Naive thymus-derived CD4-positive, alpha-beta T cell (primary cell): ENCODE data around the gene JSRP1. TPM values are rescaled to one million over a fixed set of nuclear protein-coding genes. Genes with fewer than 3 reads are reported as not detected.
A peak's percentile ranks its signal among the peaks of the same experiment; 100 is the strongest.
"Not testable (repeated sequence)": the region's sequence is repeated elsewhere in the genome, so short reads cannot be mapped to it uniquely, and the experiment has no call there.

Experiments
- ATAC-seq: fragments of 150-1000 bp; cut with Tn5 transposase; 2 replicates; pipeline ENCODE4 v1.10.0; 2021; ENCODE audit warnings: mild to moderate bottlenecking, moderate library complexity
- CTCF ChIA-PET: fragments of 350-600 bp; sonication (Branson Sonifier 250); formaldehyde crosslinking; loops from one replicate; lab custom pipeline; 2021; ENCODE audit warnings: antibody characterized with exemption; lab: Charles Lee
- POLR2A ChIA-PET: fragments of 350-600 bp; sonication (Branson Sonifier 250); formaldehyde crosslinking; loops from one replicate; lab custom pipeline; 2021; ENCODE audit warnings: antibody characterized with exemption, inconsistent platforms; lab: Charles Lee
- DNase-seq, 9 donors: peaks; one replicate each; pipeline versions ENCODE4 v3.0.0 to v3.0.0-alpha.2; 2020 to 2022; ENCODE audit warnings: mixed read lengths in 1 of 9
- H3K27ac ChIP-seq: one replicate; pipeline ENCODE4 v1.7.0; 2013; ENCODE audit warnings: mild to moderate bottlenecking, low read depth, low read length, moderate library complexity
- H3K27me3 ChIP-seq, 2 donors: one replicate each; pipeline ENCODE4 v1.7.0; 2013; ENCODE audit warnings: low read length in 2 of 2, mild to moderate bottlenecking in 2 of 2, moderate library complexity in 2 of 2; ENCODE audit not compliant: control insufficient read depth in 2 of 2, insufficient read depth in 2 of 2
- H3K36me3 ChIP-seq, 3 experiments: 1 replicate in 2 of 3; 2 replicates in 1 of 3; pipeline ENCODE4 v1.7.0; 2013; ENCODE audit warnings: low read length in 3 of 3, mild to moderate bottlenecking in 3 of 3, moderate library complexity in 1 of 3; ENCODE audit not compliant: insufficient read depth in 3 of 3, control insufficient read depth in 2 of 3
- H3K4me1 ChIP-seq, 2 donors: one replicate each; pipeline ENCODE4 v1.7.0; 2013; ENCODE audit warnings: low read length in 2 of 2, mild to moderate bottlenecking in 2 of 2, moderate library complexity in 1 of 2; ENCODE audit not compliant: control insufficient read depth in 2 of 2, insufficient read depth in 2 of 2
- H3K4me3 ChIP-seq: 2 replicates; pipeline ENCODE4 v1.7.0; 2013; ENCODE audit warnings: mild to moderate bottlenecking, low read length
- H3K9me3 ChIP-seq, 3 experiments: 1 replicate in 2 of 3; 2 replicates in 1 of 3; pipeline ENCODE4 v1.7.0; 2013; ENCODE audit warnings: low read length in 3 of 3; ENCODE audit not compliant: control insufficient read depth in 2 of 3
- H3K27ac Mint-ChIP-seq, 9 donors: one replicate each; pipeline ENCODE4 v1.8.0; 2020 to 2022; ENCODE audit warnings: mixed read lengths in 9 of 9, mild to moderate bottlenecking in 8 of 9, moderate library complexity in 5 of 9, inconsistent platforms in 2 of 9
- H3K27me3 Mint-ChIP-seq, 5 donors: one replicate each; pipeline ENCODE4 v1.8.0; 2021 to 2022; ENCODE audit warnings: mixed read lengths in 5 of 5, mild to moderate bottlenecking in 1 of 5
- H3K36me3 Mint-ChIP-seq, 5 donors: one replicate each; pipeline ENCODE4 v1.8.0; 2020 to 2022; ENCODE audit warnings: mixed read lengths in 5 of 5, mild to moderate bottlenecking in 3 of 5, inconsistent platforms in 1 of 5
- H3K4me1 Mint-ChIP-seq, 7 donors: one replicate each; pipeline ENCODE4 v1.8.0; 2020 to 2022; ENCODE audit warnings: mixed read lengths in 7 of 7, mild to moderate bottlenecking in 3 of 7, inconsistent platforms in 1 of 7
- H3K4me3 Mint-ChIP-seq, 10 donors: one replicate each; pipeline ENCODE4 v1.8.0; 2020 to 2022; ENCODE audit warnings: mild to moderate bottlenecking in 10 of 10, mixed read lengths in 10 of 10, moderate library complexity in 6 of 10, inconsistent platforms in 2 of 10
- H3K9me3 Mint-ChIP-seq, 11 donors: one replicate each; pipeline ENCODE4 v1.8.0; 2020 to 2022; ENCODE audit warnings: mixed read lengths in 11 of 11, mild to moderate bottlenecking in 4 of 11, inconsistent platforms in 1 of 11, moderate library complexity in 1 of 11
- intact Hi-C, 2 donors: fragments of 100-400 bp; cut with micrococcal nuclease; formaldehyde crosslinking; loops; one replicate each; pipeline ENCODE4 v1.15.1; 2023
- polyA plus RNA-seq, 2 donors: library from polyadenylated mRNA; unstranded; fragments of 300-500 nt; fragmentation: Illumina TruSeq; gene quantifications; one replicate each; pipeline ENCODE4 v1.2.3, GENCODE V29; 2021
- total RNA-seq, 6 experiments: library from RNA in 5 of 6; stranded (reverse) in 5 of 6; gene quantifications; 1 replicate in 5 of 6; 2 replicates in 1 of 6; pipeline ENCODE4 v1.2.3 and lab custom pipeline; 2021 to 2026

The JSRP1 gene
- total and polyA plus RNA-seq, 7 experiments from 2014 or later, result 0.24 to 0.54 (median 0.34) TPM; not detected in 3

DNA sequence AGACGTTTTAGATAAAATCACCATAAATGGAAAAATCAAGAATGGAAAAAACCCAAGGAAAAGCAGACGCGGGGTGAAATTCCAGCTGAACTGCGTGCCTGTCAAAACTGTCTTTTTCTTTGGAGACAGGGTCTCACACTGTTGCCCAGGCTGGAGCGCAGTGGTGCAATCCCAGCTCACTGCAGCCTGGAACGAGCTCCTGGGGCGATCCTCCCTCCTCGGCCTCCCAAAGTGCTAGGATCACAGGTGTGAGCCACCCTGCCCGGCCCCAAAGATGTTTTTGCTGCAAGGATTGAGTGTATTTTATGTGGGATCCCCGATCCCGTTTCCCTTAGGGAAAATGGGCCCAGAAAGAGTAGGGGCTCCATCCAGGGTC is 26.6 kb upstream of the JSRP1 start:
- Mint-ChIP-seq H3K9me3 (peaks cover 0 to 2% (median 0%) of the 10 kb centered on the region in 11 donors), H3K27ac (peak overlapping the region in 5 of 9 donors; percentile 38 to 82 (median 43)), H3K36me3 (no peaks in the 10 kb centered on the region), H3K27me3 (peaks cover 0 to 2% (median 0%) of the 10 kb centered on the region in 5 donors), H3K4me1 (peaks cover 5 to 16% (median 12%) of the 10 kb centered on the region in 7 donors), H3K4me3 (peak overlapping the region in 8 of 10 donors; percentile 37 to 77 (median 56))
- Histone ChIP-seq H3K9me3 (no peaks in the 10 kb centered on the region), H3K4me3 (no peak overlapping the region), H3K36me3 (no peaks in the 10 kb centered on the region), H3K4me1 (peaks cover 8 to 13% of the 10 kb centered on the region in 2 donors), H3K27ac (no peak overlapping the region), H3K27me3 (no peaks in the 10 kb centered on the region)
- ChIA-PET CTCF (interaction anchor here (1.1 kb wide), 1 partner anchor 12 kb away, joined by 3 read pairs; no protein-coding TSS in a partner anchor), POLR2A (interaction anchor here (0.6 to 2.1 kb wide), 7 partner anchors 9 to 607 kb away, joined by 3 to 7 read pairs (median 3); partner anchors contain the start of gene GADD45B)
- intact Hi-C loops, result no loop called here
- DNase-seq, result no peak
- ATAC-seq, result no peak

DNA sequence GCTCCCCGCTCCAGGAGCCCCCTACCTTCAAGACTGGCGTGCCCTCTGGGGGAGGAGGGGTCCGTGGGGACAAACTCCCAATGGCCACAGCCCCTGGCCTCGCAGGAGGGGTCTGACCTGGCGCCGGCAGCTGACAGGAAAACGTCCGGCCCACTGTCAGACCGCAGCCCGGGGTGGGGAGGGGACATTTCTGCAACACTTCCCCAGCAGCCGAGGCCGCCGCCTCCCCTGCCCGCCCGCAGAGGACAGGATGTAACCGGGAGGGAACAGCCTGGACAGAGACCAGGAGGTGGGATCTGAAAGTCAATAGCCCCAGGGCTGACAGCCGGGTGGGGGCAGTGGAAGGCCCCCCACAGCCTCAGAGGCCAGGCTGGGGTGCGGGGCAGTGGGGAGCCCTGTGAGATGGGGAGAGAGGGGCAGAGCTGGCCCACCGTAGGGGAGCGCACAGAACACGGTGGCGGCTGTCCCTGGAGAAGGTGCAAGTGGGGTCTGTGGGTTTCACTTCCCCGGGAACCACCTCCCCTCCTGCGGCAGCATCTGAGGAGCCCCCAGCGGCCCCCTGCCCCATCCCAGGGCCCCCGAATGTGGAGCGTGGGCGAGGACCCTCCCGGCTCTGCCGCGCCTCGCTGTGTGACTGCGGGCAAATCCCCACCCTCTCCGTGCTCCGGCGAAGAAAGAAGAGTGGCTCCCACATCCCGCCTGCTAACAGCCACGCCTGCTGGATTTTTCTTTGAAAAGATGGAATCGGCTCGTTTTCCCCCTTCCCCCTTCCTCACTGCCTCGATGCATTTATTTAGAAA is 26.0 kb upstream of the JSRP1 start, which contains the start of gene PEAK3:
Gene PEAK3, minus strand, starts transcription at position 114 of the 800 bp plus-strand sequence. CDS start 1,244 bp downstream, outside the sequence.
- peak; percentile 74 for ATAC-seq
- H3K27me3 Mint-ChIP-seq, result peaks cover 0 to 2% (median 0%) of the 10 kb centered on the region in 5 donors
- H3K36me3 Mint-ChIP-seq, result no peaks in the 10 kb centered on the region
- no peaks in the 10 kb centered on the region for H3K9me3 ChIP-seq
- peak within 1 kb of the TSS in 8 of 10 donors; percentile 49 to 77 (median 62) for H3K4me3 Mint-ChIP-seq
- peaks cover 0 to 2% (median 0%) of the 10 kb centered on the region in 11 donors for H3K9me3 Mint-ChIP-seq
- peak within 1 kb of the TSS in 6 of 9 donors; percentile 41 to 82 (median 42) for H3K27ac Mint-ChIP-seq
- no peaks in the 10 kb centered on the region for H3K27me3 ChIP-seq
- H3K36me3 ChIP-seq, result no peaks in the 10 kb centered on the region
- ChIA-PET POLR2A (interaction anchor here (0.6 to 2.1 kb wide), 7 partner anchors 9 to 607 kb away, joined by 3 to 7 read pairs (median 3); partner anchors contain the start of gene GADD45B), CTCF (no interaction called here)
- DNase-seq, result peak in 1 of 9 donors; percentile 49
- H3K4me3 ChIP-seq, result no peak within 1 kb of the TSS
- H3K27ac ChIP-seq, result no peak within 1 kb of the TSS
- H3K4me1 ChIP-seq, result peaks cover 8 to 13% of the 10 kb centered on the region in 2 donors
- intact Hi-C loops, result no loop called here
- H3K4me1 Mint-ChIP-seq, result peaks cover 6 to 17% (median 11%) of the 10 kb centered on the region in 7 donors

DNA sequence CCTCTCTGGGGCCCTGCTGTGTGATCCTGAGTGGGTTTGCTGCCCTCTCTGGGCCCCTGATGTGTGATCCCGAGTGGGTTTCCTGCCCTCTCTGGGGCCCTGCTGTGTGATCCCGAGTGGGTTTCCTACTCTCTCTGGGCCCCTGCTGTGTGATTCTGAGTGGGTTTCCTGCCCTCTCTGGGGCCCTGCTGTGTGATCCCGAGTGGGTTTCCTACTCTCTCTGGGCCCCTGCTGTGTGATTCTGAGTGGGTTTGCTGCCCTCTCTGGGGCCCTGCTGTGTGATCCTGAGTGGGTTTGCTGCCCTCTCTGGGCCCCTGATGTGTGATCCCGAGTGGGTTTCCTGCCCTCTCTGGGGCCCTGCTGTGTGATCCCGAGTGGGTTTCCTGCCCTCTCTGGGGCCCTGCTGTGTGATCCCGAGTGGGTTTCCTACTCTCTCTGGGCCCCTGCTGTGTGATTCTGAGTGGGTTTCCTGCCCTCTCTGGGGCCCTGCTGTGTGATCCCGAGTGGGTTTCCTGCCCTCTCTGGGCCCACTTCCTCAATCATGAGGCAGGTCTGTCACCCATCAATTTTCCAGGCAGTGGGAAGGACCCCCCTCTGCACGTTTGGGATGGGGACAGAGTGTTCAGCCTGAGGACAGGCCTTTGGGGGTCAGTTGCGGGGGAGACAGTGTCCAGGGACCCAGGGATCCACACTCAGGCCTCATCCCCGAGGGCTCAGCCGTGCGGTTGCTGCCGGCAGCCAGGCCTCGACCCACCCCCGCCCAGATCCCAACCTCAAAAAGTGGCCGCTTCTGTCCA is 25.2 kb upstream of the JSRP1 start:
- H3K9me3 ChIP-seq, intact Hi-C loops, H3K27me3 Mint-ChIP-seq, H3K36me3 ChIP-seq, H3K27ac ChIP-seq, DNase-seq, H3K9me3 Mint-ChIP-seq, H3K36me3 Mint-ChIP-seq, CTCF ChIA-PET, H3K27me3 ChIP-seq, H3K4me3 ChIP-seq: not testable (repeated sequence)
- peak overlapping the region in 6 of 10 donors; percentile 57 to 77 (median 62) for H3K4me3 Mint-ChIP-seq
- POLR2A ChIA-PET, result interaction anchor here (0.6 to 2.2 kb wide), 3 partner anchors 10 to 41 kb away, joined by 3 to 7 read pairs (median 6); no protein-coding TSS in a partner anchor
- peak; percentile 28 for ATAC-seq
- peaks cover 6 to 19% (median 14%) of the 10 kb centered on the region in 7 donors for H3K4me1 Mint-ChIP-seq
- peaks cover 8 to 13% of the 10 kb centered on the region in 2 donors for H3K4me1 ChIP-seq
- peak overlapping the region in 1 of 9 donors; percentile 56 for H3K27ac Mint-ChIP-seq

DNA sequence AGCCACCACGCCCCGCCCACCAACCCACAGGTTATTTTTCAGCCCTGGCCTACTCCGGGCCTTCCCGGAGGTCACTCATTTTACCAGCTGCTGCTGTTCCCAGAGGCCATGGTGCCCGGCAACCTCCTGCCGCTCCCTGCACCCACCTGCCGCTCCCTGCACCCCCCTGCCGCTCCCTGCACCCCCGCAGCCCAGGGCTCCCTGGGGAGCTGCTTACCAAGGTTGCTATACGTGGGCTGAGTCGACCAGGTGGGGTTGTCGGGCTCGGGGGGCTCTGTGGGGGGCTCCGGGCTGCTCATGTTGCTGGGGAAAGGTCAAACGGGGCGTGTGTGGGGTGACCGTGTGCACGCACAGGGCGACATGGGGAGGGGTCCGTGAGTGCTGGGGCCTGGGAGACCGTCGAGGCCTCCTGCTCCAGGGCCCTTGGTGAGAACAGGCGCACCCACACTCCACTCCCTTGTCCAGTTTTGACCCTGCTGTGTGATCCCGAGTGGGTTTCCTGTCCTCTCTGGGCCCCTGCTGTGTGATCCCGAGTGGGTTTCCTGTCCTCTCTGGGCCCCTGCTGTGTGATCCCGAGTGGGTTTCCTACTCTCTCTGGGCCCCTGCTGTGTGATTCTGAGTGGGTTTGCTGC is 24.5 kb upstream of the JSRP1 start:
- Mint-ChIP-seq H3K36me3 (no peaks in the 10 kb centered on the region), H3K4me3 (no peak overlapping the region), H3K27ac (no peak overlapping the region), H3K4me1 (peaks cover 6 to 19% (median 14%) of the 10 kb centered on the region in 7 donors), H3K9me3 (no peaks in the 10 kb centered on the region), H3K27me3 (peaks cover 0 to 2% (median 0%) of the 10 kb centered on the region in 5 donors)
- Histone ChIP-seq H3K4me3 (no peak overlapping the region), H3K9me3 (no peaks in the 10 kb centered on the region), H3K4me1 (peaks cover 8 to 13% of the 10 kb centered on the region in 2 donors), H3K27me3 (no peaks in the 10 kb centered on the region), H3K36me3 (peaks cover 0 to 8% (median 0%) of the 10 kb centered on the region in 3 experiments), H3K27ac (no peak overlapping the region)
- ChIA-PET POLR2A (interaction anchor here (1.2 to 2.2 kb wide), 2 partner anchors 11 to 22 kb away, joined by 3 to 6 read pairs; no protein-coding TSS in a partner anchor), CTCF (interaction anchor here (0.5 to 0.9 kb wide), 2 partner anchors 22 to 197 kb away, joined by 3 to 4 read pairs; no protein-coding TSS in a partner anchor)
- no peak for DNase-seq
- intact Hi-C loops, result no loop called here
- no peak for ATAC-seq

DNA sequence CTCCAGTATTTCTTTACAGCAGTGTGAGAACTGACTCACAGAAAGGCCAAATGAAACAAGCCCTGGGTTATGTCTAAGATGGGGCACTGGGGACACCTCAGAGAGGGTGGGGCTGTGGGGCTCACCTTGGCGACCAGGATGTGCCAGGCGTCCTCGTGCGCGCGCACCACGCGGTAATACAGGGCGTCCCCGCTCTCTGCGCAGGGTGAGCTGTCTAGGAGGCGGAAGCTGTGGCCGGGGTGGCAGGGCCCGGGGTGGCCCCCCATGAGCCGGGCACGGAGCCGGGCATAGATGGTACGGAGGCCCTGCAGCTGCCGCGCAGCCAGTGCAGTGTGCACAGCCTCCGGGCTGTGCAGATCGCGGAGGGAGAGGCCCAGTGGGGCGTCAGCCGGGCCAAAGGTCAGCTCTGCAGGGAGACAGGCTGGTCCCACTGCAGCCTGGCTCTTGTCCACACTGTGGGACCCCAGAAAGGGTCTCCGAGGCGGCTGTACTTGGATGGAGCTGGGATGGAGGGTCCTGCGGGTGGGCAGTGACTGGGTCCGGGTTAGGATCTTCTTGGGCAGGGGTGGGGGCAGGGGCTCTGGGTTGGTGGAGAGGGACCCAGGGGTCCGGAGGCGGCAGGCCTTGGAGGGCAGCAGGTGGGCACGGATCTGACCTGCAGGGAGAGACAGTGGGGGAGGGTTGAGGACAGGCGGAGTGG is 22.4 kb upstream of the JSRP1 start:
- no peaks in the 10 kb centered on the region for H3K9me3 ChIP-seq
- intact Hi-C loops, result loop anchor here in 1 of 2 donors (10.0 kb wide), 1 partner anchor 336 kb away; no protein-coding TSS in a partner anchor
- H3K4me1 Mint-ChIP-seq, result peaks cover 15 to 34% (median 27%) of the 10 kb centered on the region in 7 donors
- CTCF ChIA-PET, result interaction anchor here (0.7 kb wide), 1 partner anchor 116 kb away, joined by 3 read pairs; no protein-coding TSS in a partner anchor
- POLR2A ChIA-PET, result interaction anchor here (2.2 kb wide), 1 partner anchor 8 kb away, joined by 6 read pairs; no protein-coding TSS in a partner anchor
- H3K36me3 Mint-ChIP-seq, result peaks cover 0 to 8% (median 3%) of the 10 kb centered on the region in 5 donors
- H3K4me3 Mint-ChIP-seq, result peak overlapping the region in 1 of 10 donors; percentile 25
- no peak overlapping the region for H3K4me3 ChIP-seq
- no peak for ATAC-seq
- H3K27me3 ChIP-seq, result no peaks in the 10 kb centered on the region
- peak overlapping the region in 4 of 9 donors; percentile 13 to 28 (median 24) for H3K27ac Mint-ChIP-seq
- H3K27me3 Mint-ChIP-seq, result peaks cover 0 to 2% (median 0%) of the 10 kb centered on the region in 5 donors
- no peak overlapping the region for H3K27ac ChIP-seq
- DNase-seq, result no peak
- peaks cover 15 to 20% of the 10 kb centered on the region in 2 donors for H3K4me1 ChIP-seq
- H3K36me3 ChIP-seq, result peaks cover 0 to 8% (median 0%) of the 10 kb centered on the region in 3 experiments
- no peaks in the 10 kb centered on the region for H3K9me3 Mint-ChIP-seq
